Brain microvascular endothelial cell (primary cell): ENCODE results near the gene ADGRL3.
A peak's percentile ranks its signal among the peaks of the same experiment; 100 is the strongest.
"Not testable (repeated sequence)": the region's sequence is repeated elsewhere in the genome, so short reads cannot be mapped to it uniquely, and the experiment has no call there.

Source experiments
- DNase-seq: peaks from one replicate; pipeline ENCODE4 v3.0.0-alpha.2; 2020
- H3K27ac ChIP-seq: fragments of 250-450 bp; sonication (Bioruptor Pico); 2 replicates; pipeline ENCODE4 v1.5.1; 2020; ENCODE audit warnings: mild to moderate bottlenecking, moderate library complexity
- H3K27me3 ChIP-seq: fragments of 250-450 bp; sonication (Bioruptor Pico); replicated peaks from 2 replicates; pipeline ENCODE4 v1.5.1; 2020; ENCODE audit warnings: mild to moderate bottlenecking
- H3K36me3 ChIP-seq: fragments of 250-450 bp; sonication (Bioruptor Pico); replicated peaks from 2 replicates; pipeline ENCODE4 v1.5.1; 2020; ENCODE audit warnings: mild to moderate bottlenecking
- H3K4me3 ChIP-seq: 2 replicates; pipeline ENCODE4 v1.5.1; 2011; ENCODE audit warnings: low read depth, mild to moderate bottlenecking, control low read depth, low read length, moderate library complexity
- CTCF ChIP-seq: IDR thresholded peaks from 2 replicates; pipeline ENCODE4 v1.5.1; 2011; ENCODE audit warnings: low read depth, mild to moderate bottlenecking, moderate library complexity, low read length, control low read depth, inconsistent platforms; ENCODE audit errors: missing control alignments
- in situ Hi-C: cut with HindIII; loops from 2 replicates; pipeline ENCODE4 v1.10.0; 2017; ENCODE audit warnings: low sequenced_read_pairs, low pct_ligation_motif_present

Gene ADGRL3

GRCh38 chr4:61763682-61764081 is 563.6 kb downstream of the ADGRL3 start:
- Histone ChIP-seq H3K36me3 (no peaks in the 10 kb centered on the region), H3K27ac (no peak overlapping the region), H3K4me3 (no peak overlapping the region), H3K27me3 (no peaks in the 10 kb centered on the region)
- DNase-seq = no peak
- no peak for TF ChIP-seq CTCF
- in situ Hi-C loops = no loop called here

- in situ Hi-C loops = not testable (repeated sequence)
Measured at GRCh38 chr4:61764090-61764489, 564.0 kb downstream of the ADGRL3 start.

GRCh38 chr4:61769444-61770167 is 569.5 kb downstream of the ADGRL3 start:
- in situ Hi-C loops, H3K27me3 ChIP-seq, H3K36me3 ChIP-seq, H3K4me3 ChIP-seq, H3K27ac ChIP-seq, DNase-seq: not testable (repeated sequence)

More at GRCh38 chr4:61764090-61764489, 564.0 kb downstream of the ADGRL3 start:
- not testable (repeated sequence) for H3K36me3 ChIP-seq, H3K4me3 ChIP-seq, H3K27me3 ChIP-seq, H3K27ac ChIP-seq, DNase-seq

- Histone ChIP-seq H3K27ac (no peak overlapping the region), H3K27me3 (no peaks in the 10 kb centered on the region), H3K4me3 (no peak overlapping the region), H3K36me3 (no peaks in the 10 kb centered on the region)
- in situ Hi-C loops = no loop called here
- DNase-seq = no peak
- no peak for TF ChIP-seq CTCF
Measured at GRCh38 chr4:61770456-61770855, 570.3 kb downstream of the ADGRL3 start.

GRCh38 chr4:61771056-61771455 is 570.9 kb downstream of the ADGRL3 start:
- Histone ChIP-seq H3K27ac (no peak overlapping the region), H3K36me3 (no peaks in the 10 kb centered on the region), H3K4me3 (no peak overlapping the region), H3K27me3 (no peaks in the 10 kb centered on the region)
- in situ Hi-C loops = no loop called here
- DNase-seq = no peak
- TF ChIP-seq CTCF = no peak

- Histone ChIP-seq H3K27ac (no peak overlapping the region), H3K27me3 (no peaks in the 10 kb centered on the region), H3K36me3 (no peaks in the 10 kb centered on the region), H3K4me3 (no peak overlapping the region)
- in situ Hi-C loops = no loop called here
- no peak for TF ChIP-seq CTCF
- peak; percentile 46 for DNase-seq
Measured at GRCh38 chr4:61772126-61772525, 572.0 kb downstream of the ADGRL3 start.

GRCh38 chr4:61773655-61774245 is 573.6 kb downstream of the ADGRL3 start:
- Histone ChIP-seq H3K27ac (no peak overlapping the region), H3K27me3 (no peaks in the 10 kb centered on the region), H3K36me3 (no peaks in the 10 kb centered on the region), H3K4me3 (no peak overlapping the region)
- TF ChIP-seq CTCF = no peak
- in situ Hi-C loops = no loop called here
- no peak for DNase-seq
